Esophagus squamous epithelium (tissue), 5 donors: Measurements from ENCODE around the gene PPL. TPM values are rescaled to one million over a fixed set of nuclear protein-coding genes. Genes with fewer than 3 reads are reported as not detected.

Experiments
- DNase-seq: peaks from one replicate; lab custom pipeline; 2025; lab: John Stamatoyannopoulos, UW
- H3K27ac ChIP-seq, 4 donors: fragments of 200-600 bp; sonication (generic); one replicate each; pipeline ENCODE4 v1.5.1; 2016 to 2019; ENCODE audit warnings: mild to moderate bottlenecking in 1 of 4
- H3K27me3 ChIP-seq, 4 donors: fragments of 200-600 bp; sonication (generic); 1 replicate in 3 of 4; 2 replicates in 1 of 4; pipeline versions ENCODE4 v1.5.1 to v1.6.0; 2017 to 2021; ENCODE audit warnings: antibody characterized with exemption in 1 of 4
- H3K36me3 ChIP-seq, 3 donors: fragments of 200-600 bp; sonication (generic); one replicate each; pipeline ENCODE4 v1.5.1; 2016 to 2019
- H3K4me1 ChIP-seq, 3 donors: fragments of 200-600 bp; sonication (generic); one replicate each; pipeline ENCODE4 v1.5.1; 2017 to 2019
- H3K4me3 ChIP-seq, 4 donors: fragments of 200-600 bp; sonication (generic); 1 replicate in 3 of 4; 2 replicates in 1 of 4; pipeline ENCODE4 v1.5.1; 2016 to 2019; ENCODE audit warnings: mild to moderate bottlenecking in 2 of 4, moderate library complexity in 1 of 4
- H3K9me3 ChIP-seq, 3 donors: fragments of 200-600 bp; sonication (generic); one replicate each; pipeline ENCODE4 v1.5.1; 2016 to 2019
- POLR2A ChIP-seq, 4 donors: fragments of 450-650 bp; IDR thresholded peaks; one replicate each; pipeline ENCODE4 v1.6.1; 2017; ENCODE audit warnings: antibody characterized with exemption in 4 of 4, mild to moderate bottlenecking in 4 of 4, moderate library complexity in 3 of 4
- WGBS, 2 donors: methylation state at CpG; one replicate each; pipeline ENCODE4 v1.1.5; 2018; 5-methylcytosine and 5-hydroxymethylcytosine counted together
- intact Hi-C: fragments of 100-400 bp; cut with DNase I; formaldehyde crosslinking; loops from one replicate; pipeline ENCODE4 v1.15.0; 2022
- total RNA-seq, 4 donors: library from RNA; depleted of rRNA; stranded (reverse); fragments of >200 nt; gene quantifications; one replicate each; pipeline ENCODE4 v1.1.0, GENCODE V29; 2016
- TF ChIP-seq, protein P1 (sequence below), 6 experiments: fragments of 450-650 bp in 4 of 6; fragments of 200-600 bp in 2 of 6; sonication (generic) in 2 of 6; IDR thresholded peaks; one replicate each; pipeline ENCODE4 v1.5.1; 2016 to 2019; ENCODE audit warnings: antibody characterized with exemption in 6 of 6, mild to moderate bottlenecking in 4 of 6, moderate library complexity in 4 of 6
- donor health status: DM: yes; HTN: yes; CAD: no.

Gene PPL
- total RNA-seq, 4 donors from 2014 or later: 504 to 1,677 (median 860) TPM

DNA sequence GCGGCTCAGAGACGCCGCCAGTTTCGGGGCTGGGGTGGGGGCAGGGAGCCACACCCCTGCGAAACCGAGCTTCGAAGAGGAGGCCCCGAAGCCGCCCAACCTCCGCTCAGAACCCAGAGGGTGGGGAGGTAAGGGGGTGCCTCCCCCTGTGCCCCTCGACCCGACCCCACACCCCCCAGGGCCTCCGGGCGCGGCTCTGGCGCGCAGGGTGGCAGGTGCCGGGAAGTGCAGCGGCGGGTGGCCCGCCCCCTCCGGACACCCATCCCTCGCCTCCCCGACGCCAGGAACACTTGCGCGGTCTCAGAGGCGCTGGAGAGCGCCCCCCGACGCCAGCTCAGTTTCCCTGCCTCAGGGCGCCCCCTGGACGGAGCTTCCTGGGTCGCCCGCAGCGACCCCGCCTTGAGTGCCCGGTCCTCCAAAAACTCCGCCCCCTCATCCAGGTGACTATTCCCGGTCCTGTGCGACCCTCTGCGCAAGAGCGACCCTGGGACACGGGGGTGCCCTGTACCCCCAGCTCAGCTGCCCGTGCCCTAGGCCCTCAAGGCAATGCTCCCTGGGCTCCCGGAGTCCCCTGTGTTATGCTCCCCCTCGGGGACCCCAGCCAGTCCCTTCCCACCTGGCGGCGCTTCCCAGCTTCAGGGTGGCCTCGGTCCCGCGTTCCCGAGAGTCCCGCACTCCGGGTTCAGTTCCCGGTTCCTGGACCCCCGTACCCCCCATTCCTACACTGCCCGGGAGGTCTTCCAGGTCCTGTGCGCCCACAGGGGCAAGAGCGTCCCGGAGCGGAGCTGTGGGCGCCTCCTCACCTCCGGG is 562 bp downstream of the PPL start:
- no peaks in the 10 kb centered on the region for H3K9me3 ChIP-seq
- peaks cover 21 to 94% (median 33%) of the 10 kb centered on the region in 3 donors for H3K4me1 ChIP-seq
- peak overlapping the region; percentile 88 to 99 (median 97) for H3K27ac ChIP-seq
- H3K4me3 ChIP-seq: peak overlapping the region; percentile 82 to 94 (median 86)
- H3K36me3 ChIP-seq: peaks cover 0 to 26% (median 0%) of the 10 kb centered on the region in 3 donors
- DNase-seq: no peak
- intact Hi-C loops: no loop called here
- TF ChIP-seq POLR2A (IDR thresholded peaks at IDR 0.05): peak in 1 of 4 donors; percentile 5
- TF ChIP-seq, protein P1, sequence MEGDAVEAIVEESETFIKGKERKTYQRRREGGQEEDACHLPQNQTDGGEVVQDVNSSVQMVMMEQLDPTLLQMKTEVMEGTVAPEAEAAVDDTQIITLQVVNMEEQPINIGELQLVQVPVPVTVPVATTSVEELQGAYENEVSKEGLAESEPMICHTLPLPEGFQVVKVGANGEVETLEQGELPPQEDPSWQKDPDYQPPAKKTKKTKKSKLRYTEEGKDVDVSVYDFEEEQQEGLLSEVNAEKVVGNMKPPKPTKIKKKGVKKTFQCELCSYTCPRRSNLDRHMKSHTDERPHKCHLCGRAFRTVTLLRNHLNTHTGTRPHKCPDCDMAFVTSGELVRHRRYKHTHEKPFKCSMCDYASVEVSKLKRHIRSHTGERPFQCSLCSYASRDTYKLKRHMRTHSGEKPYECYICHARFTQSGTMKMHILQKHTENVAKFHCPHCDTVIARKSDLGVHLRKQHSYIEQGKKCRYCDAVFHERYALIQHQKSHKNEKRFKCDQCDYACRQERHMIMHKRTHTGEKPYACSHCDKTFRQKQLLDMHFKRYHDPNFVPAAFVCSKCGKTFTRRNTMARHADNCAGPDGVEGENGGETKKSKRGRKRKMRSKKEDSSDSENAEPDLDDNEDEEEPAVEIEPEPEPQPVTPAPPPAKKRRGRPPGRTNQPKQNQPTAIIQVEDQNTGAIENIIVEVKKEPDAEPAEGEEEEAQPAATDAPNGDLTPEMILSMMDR (IDR thresholded peaks at IDR 0.05): peak in 3 of 6 experiments; percentile 18 to 29 (median 26)
- peaks cover 0 to 35% (median 0%) of the 10 kb centered on the region in 4 donors for H3K27me3 ChIP-seq
- WGBS, 2 donors: 0% methylated on average over 7 of the region's 64 CpGs; no CpG with 5 or more reads in 1 of the 2 donors

DNA sequence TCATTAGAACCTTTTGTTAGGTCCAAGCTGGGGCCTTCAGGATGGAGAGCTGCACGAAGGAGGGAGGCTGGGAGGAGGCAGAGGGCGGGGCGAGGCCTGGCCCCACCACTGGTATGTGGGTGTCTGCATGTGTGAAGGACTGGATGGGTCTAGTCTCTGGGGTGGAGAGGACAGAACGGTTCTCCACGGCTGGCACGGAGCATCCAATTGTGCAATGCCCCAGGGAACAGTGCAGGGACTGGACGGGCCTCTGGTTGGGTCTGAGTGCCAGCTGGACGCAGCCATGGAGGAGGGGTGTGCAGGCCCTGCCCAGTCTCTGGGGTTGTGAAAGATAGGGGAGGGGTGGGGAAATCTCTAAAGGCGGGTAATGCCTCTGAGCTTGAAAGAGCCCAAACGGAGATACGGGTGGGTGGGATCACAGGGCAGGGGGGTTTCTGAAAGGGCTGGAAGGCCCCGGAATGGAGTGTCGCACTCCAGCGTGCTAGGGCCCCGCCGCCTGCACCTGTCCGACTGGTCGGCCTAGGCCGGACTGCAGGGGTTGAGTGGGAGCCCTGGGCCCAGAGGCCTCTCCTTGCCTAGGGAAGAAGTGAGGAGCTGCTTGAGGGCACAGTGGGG is 1.6 kb downstream of the PPL start:
- Histone ChIP-seq H3K27ac (peak overlapping the region; percentile 88 to 99 (median 97)), H3K9me3 (no peaks in the 10 kb centered on the region), H3K27me3 (peaks cover 0 to 35% (median 0%) of the 10 kb centered on the region in 4 donors), H3K4me3 (peak overlapping the region; percentile 82 to 94 (median 86)), H3K4me1 (peaks cover 17 to 94% (median 40%) of the 10 kb centered on the region in 3 donors), H3K36me3 (peaks cover 0 to 37% (median 0%) of the 10 kb centered on the region in 3 donors)
- DNase-seq: no peak
- TF ChIP-seq, protein P1 (IDR thresholded peaks at IDR 0.05): no peak
- peak in 1 of 4 donors; percentile 55 for TF ChIP-seq POLR2A (IDR thresholded peaks at IDR 0.05)
- 0 to 26% methylated on average over 3 to 11 of the region's 19 CpGs for WGBS, 2 donors
- intact Hi-C loops: no loop called here

DNA sequence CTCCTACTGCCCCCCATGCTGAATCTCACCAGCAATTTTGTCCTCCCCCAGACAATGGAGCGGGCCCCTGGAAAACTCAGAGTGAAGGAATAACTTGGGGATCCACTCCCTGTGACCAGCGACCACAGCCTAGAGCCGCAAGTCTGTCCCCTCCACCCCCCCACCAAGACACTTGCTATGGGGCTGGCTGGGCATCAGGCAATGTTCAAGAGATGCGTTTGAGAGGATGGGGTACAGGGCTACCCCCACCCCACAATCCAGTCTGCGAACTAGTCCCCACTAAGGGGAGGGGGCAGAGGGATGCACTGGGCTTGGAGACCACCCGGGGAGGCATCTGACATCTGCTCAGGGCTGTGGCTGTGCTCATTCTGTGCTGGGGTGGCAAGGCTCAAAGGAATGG is 2.4 kb downstream of the PPL start:
- peak overlapping the region; percentile 82 to 94 (median 86) for H3K4me3 ChIP-seq

DNA sequence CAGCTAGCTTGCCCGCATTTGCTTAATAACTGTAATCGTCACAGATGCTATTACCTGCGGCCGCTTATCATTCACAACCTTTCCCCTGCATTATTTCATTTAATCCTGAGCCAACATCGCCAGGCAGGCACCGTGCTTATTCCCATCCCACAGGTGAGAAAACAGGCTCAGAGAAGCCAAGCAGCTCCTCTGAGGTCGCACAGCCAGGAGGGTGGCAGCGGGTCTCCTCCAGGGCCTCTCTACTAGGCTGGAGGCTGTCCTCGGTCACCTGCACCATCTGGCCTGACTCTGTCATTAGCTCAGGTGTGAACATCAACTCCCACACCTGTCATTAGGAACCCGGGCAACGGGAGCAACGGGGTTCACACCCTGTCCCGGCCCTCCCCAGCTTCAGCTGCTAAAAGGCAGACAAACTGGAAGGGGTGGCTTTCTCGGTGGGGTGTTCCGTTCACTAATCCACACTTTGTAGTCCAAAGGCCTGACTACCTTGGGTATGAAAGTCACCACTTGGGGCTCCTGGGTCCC is 3.0 kb downstream of the PPL start:
- peaks cover 0 to 35% (median 0%) of the 10 kb centered on the region in 4 donors for H3K27me3 ChIP-seq
- WGBS, 2 donors: 71 to 75% methylated on average over 12 to 15 of the region's 15 CpGs
- intact Hi-C loops: no loop called here
- no peak for DNase-seq
- peaks cover 17 to 99% (median 40%) of the 10 kb centered on the region in 3 donors for H3K4me1 ChIP-seq
- H3K36me3 ChIP-seq: peaks cover 0 to 51% (median 3%) of the 10 kb centered on the region in 3 donors
- H3K4me3 ChIP-seq: peak overlapping the region; percentile 82 to 94 (median 86)
- H3K27ac ChIP-seq: peak overlapping the region; percentile 88 to 99 (median 97)
- TF ChIP-seq, protein P1 (IDR thresholded peaks at IDR 0.05): no peak
- TF ChIP-seq POLR2A (IDR thresholded peaks at IDR 0.05): peak in 1 of 4 donors; percentile 20
- no peaks in the 10 kb centered on the region for H3K9me3 ChIP-seq

More for the DNA sequence above, 2.4 kb downstream of the PPL start:
- Histone ChIP-seq H3K4me1 (peaks cover 17 to 94% (median 40%) of the 10 kb centered on the region in 3 donors), H3K27me3 (peaks cover 0 to 35% (median 0%) of the 10 kb centered on the region in 4 donors), H3K36me3 (peaks cover 0 to 44% (median 3%) of the 10 kb centered on the region in 3 donors), H3K9me3 (no peaks in the 10 kb centered on the region), H3K27ac (peak overlapping the region; percentile 88 to 99 (median 97))
- TF ChIP-seq, protein P1 (IDR thresholded peaks at IDR 0.05): no peak
- TF ChIP-seq POLR2A (IDR thresholded peaks at IDR 0.05): no peak
- WGBS, 2 donors: 85 to 91% methylated on average over 3 to 5 of the region's 6 CpGs
- intact Hi-C loops: no loop called here
- no peak for DNase-seq
